HFFc6 (cell line): ENCODE results near the gene GGA3. TPM values are rescaled to one million over a fixed set of nuclear protein-coding genes. Genes with fewer than 3 reads are reported as not detected.
"Not testable (repeated sequence)": the region's sequence is repeated elsewhere in the genome, so short reads cannot be mapped to it uniquely, and the experiment has no call there.

ENCODE experiments used
- DNase-seq: peaks from one replicate; pipeline ENCODE4 v3.0.0-alpha.2; 2018
- H3K27ac Mint-ChIP-seq: 2 replicates; pipeline ENCODE4 v1.8.0; 2020; ENCODE audit warnings: mild to moderate bottlenecking, mixed read lengths
- H3K27me3 Mint-ChIP-seq: 2 replicates; pipeline ENCODE4 v1.8.0; 2021; ENCODE audit warnings: mild to moderate bottlenecking, moderate library complexity, mixed read lengths; ENCODE audit not compliant: insufficient read depth
- H3K36me3 Mint-ChIP-seq: 2 replicates; pipeline ENCODE4 v1.8.0; 2021; ENCODE audit warnings: low read depth, mixed read lengths
- H3K4me1 Mint-ChIP-seq: 2 replicates; pipeline ENCODE4 v1.8.0; 2020; ENCODE audit warnings: low read depth, mixed read lengths
- H3K4me3 Mint-ChIP-seq: 2 replicates; pipeline ENCODE4 v1.8.0; 2020; ENCODE audit warnings: mild to moderate bottlenecking, moderate library complexity, mixed read lengths
- H3K9me3 Mint-ChIP-seq: 2 replicates; pipeline ENCODE4 v1.8.0; 2020; ENCODE audit warnings: mild to moderate bottlenecking, mixed read lengths
- CTCF ChIP-seq: fragments of 200-600 bp; sonication (generic); IDR thresholded peaks from 2 replicates; pipeline ENCODE4 v1.5.0; 2021; ENCODE audit warnings: antibody characterized with exemption, mild to moderate bottlenecking
- total RNA-seq, 6 experiments: library from RNA; stranded (reverse); fragmentation: NEBNext Ultra II Directional; extraction: Animal tissue kit (Norgen Biotek cat#: 25700); gene quantifications; 2 replicates in 1 of 6; 3 replicates in 5 of 6; pipeline ENCODE4 v1.2.3, GENCODE V29; 2021

GGA3 gene
- total RNA-seq, 6 experiments from 2014 or later, result 23.2 to 26.5 (median 24.2) TPM

DNA sequence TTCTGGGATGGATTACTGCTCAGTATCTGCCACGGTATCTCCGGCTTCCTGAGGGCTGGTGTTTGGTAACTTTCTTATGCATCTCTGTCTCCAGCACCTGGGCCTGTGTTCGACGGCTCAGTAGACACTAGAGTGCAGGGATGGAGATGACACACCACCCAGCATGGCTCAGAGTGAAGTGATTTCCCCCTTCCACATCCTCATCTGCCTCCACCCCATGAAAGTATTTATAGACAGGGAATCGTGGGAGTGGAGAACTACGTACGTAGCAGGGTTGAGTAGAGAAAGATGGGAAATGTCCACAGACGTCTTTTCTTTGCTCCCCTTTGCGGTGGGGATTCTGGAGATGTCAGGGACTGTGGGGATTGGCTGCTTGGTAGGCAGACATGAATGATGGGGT, 39.6 kb upstream of the GGA3 start:
- no peak overlapping the region for H3K27ac Mint-ChIP-seq
- no peaks in the 10 kb centered on the region; the same call in 1 of the 2 replicates for H3K36me3 Mint-ChIP-seq
- H3K4me1 Mint-ChIP-seq, result no peaks in the 10 kb centered on the region
- TF ChIP-seq CTCF, result no peak
- H3K9me3 Mint-ChIP-seq, result no peaks in the 10 kb centered on the region
- H3K4me3 Mint-ChIP-seq, result no peak overlapping the region
- no peak for DNase-seq
- no peaks in the 10 kb centered on the region; the same call in 1 of the 2 replicates for H3K27me3 Mint-ChIP-seq

- no peak for DNase-seq
- TF ChIP-seq CTCF, result no peak
- H3K27ac Mint-ChIP-seq, result no peak overlapping the region
- no peaks in the 10 kb centered on the region for H3K9me3 Mint-ChIP-seq
- H3K4me3 Mint-ChIP-seq, result no peak overlapping the region
- H3K4me1 Mint-ChIP-seq, result no peaks in the 10 kb centered on the region
- no peaks in the 10 kb centered on the region; the same call in 1 of the 2 replicates for H3K36me3 Mint-ChIP-seq
- H3K27me3 Mint-ChIP-seq, result no peaks in the 10 kb centered on the region
Observed at GRCh38 chr17:75300280-75300679, 38.9 kb upstream of the GGA3 start.

DNA sequence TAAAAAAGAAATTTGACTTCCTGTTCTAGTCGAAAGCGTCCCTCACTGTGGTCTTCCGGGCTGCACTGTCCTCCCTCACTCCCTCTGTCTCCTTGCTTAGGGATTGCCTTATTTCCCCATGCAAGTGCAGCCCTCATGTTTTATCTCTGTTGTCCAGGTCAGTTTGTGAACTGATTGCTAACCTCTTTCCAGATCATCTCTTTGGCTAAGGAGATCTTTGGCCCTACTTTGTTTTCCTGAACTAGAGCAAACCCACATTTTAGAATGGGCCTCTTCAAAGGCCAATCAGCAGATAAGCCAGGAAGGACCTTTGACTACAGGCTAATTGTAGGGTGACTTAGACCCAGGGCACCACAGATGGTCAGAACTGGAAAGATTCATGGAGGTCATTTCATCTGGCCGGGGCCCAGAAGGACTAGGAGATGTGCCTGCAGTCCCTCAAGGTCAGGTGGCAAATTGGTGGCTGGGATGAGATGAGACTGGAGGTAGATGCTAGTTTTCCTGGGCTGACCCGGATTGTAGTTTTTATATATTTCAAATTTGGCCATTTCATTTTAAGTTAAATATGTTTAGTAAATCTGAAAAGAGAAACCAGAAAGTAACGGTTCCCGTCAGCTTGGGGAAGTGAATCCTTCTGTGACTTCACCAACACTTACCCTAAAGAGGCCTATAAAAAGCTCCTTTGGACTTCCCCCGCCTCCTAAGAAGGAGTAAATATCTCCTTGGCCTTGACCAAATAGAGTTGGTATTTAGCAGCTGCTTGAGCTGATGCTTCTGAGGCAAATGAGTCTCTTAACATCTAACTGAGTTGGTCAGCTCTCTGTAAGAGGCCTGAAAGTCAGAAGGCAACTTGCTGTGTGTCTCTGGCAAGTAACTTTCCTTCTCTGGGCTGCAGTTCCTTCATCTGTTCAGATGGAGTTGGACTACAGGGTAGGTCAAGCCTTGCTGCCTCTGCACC, 34.1 kb upstream of the GGA3 start:
- H3K27ac Mint-ChIP-seq, result no peak overlapping the region
- no peak overlapping the region for H3K4me3 Mint-ChIP-seq
- H3K27me3 Mint-ChIP-seq, result no peaks in the 10 kb centered on the region

DNA sequence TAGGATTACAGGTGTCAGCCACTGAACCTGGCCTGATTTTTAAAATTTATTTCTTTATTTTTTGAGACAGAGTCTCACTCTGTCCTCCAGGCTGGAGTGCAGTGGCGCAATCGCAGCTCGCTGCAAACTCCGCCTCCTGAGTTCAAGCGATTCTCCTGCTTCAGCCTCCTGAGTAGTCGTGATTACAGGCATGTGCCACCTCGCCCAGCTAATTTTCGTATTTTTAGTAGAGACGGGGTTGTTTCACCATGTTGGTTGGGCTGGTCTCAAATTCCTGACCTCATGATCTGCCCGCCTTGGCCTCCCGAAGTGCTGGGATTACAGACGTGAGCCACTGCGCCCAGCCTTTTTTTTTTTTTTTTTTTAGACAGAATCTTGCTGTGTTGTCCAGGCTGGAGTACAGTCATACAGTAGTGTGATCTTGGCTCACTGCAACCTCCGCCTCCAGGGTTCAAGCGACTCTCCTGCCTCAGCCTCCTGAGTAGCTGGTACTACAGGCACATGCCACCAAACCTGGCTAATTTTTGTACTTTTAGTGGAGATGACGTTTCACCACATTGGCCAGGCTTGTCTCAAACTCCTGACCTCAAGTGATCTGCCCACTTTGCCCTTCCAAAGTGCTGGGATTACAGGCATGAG, 31.5 kb upstream of the GGA3 start:
- H3K36me3 Mint-ChIP-seq, H3K27ac Mint-ChIP-seq, H3K27me3 Mint-ChIP-seq, H3K4me3 Mint-ChIP-seq, H3K4me1 Mint-ChIP-seq, H3K9me3 Mint-ChIP-seq, DNase-seq: not testable (repeated sequence)

More for the DNA sequence above, 34.1 kb upstream of the GGA3 start:
- no peak for TF ChIP-seq CTCF
- Mint-ChIP-seq H3K9me3 (no peaks in the 10 kb centered on the region), H3K4me1 (no peaks in the 10 kb centered on the region), H3K36me3 (no peaks in the 10 kb centered on the region)
- DNase-seq, result no peak

DNA sequence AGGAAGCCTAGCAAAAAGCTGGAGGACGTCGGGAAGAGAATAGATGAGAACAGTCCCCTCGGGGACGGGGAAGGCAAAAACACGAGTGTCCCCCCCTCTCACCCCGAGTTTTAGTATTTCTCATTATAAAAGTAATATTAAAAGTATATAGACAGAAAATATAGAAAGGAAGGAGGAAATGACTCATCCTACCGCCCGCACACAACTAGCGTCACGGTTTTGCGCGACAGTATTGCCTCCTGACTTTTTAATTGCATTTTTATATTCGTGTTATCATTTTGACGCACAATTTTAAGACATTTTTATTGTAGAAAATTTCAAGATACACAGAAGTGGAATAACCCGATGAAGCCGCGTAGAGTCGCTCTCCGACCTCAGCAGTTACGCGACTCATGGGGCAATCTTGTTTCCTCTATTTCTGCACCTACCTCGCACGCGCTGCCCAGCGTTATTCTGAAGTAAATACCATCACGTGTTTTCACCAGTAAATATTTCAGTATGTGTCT, 28.5 kb upstream of the GGA3 start:
- H3K27ac Mint-ChIP-seq, result peak overlapping the region; percentile 100
- H3K4me1 Mint-ChIP-seq, result peaks cover 8% of the 10 kb centered on the region
- H3K36me3 Mint-ChIP-seq, result no peaks in the 10 kb centered on the region
- no peaks in the 10 kb centered on the region for H3K9me3 Mint-ChIP-seq
- peak; percentile 64 for DNase-seq
- TF ChIP-seq CTCF, result peak; percentile 13; the same call in 1 of the 2 replicates
- H3K27me3 Mint-ChIP-seq, result peaks cover 3% of the 10 kb centered on the region; the same call in 1 of the 2 replicates
- peak overlapping the region; percentile 99 for H3K4me3 Mint-ChIP-seq
